GM21825 (cell line): Measurements from ENCODE around the gene TSPAN18.

Experiments used
- ATAC-seq: cut with Tn5 transposase; IDR thresholded peaks from one replicate; pipeline ENCODE4 v1.9.1; 2021; ENCODE audit warnings: mild to moderate bottlenecking, moderate library complexity; ENCODE audit not compliant: unreplicated experiment

The TSPAN18 gene

GRCh38 chr11:44726283-44727113 is at the start of gene TSPAN18:
TSPAN18 (plus strand) TSS chr11:44726962; CDS start chr11:44906417, 179,455 bp downstream.
- ATAC-seq = peak; percentile 84

GRCh38 chr11:44680982-44681597 is 45.7 kb upstream of the TSPAN18 start:
- no peak for ATAC-seq

- ATAC-seq = no peak
Observed at GRCh38 chr11:44681698-44682097, 45.1 kb upstream of the TSPAN18 start.

GRCh38 chr11:44684859-44685281 is 41.9 kb upstream of the TSPAN18 start:
- no peak for ATAC-seq

GRCh38 chr11:44687388-44687787 is 39.4 kb upstream of the TSPAN18 start:
- no peak for ATAC-seq

- ATAC-seq = no peak
Observed at GRCh38 chr11:44689265-44689664, 37.5 kb upstream of the TSPAN18 start.

- ATAC-seq = no peak
Observed at GRCh38 chr11:44690651-44691050, 36.1 kb upstream of the TSPAN18 start.

- ATAC-seq = no peak
Observed at GRCh38 chr11:44692460-44692859, 34.3 kb upstream of the TSPAN18 start.

GRCh38 chr11:44693654-44694119 is 33.1 kb upstream of the TSPAN18 start:
- ATAC-seq = no peak

- ATAC-seq = no peak
Observed at GRCh38 chr11:44694443-44694842, 32.3 kb upstream of the TSPAN18 start.

- ATAC-seq = no peak
Observed at GRCh38 chr11:44695169-44695833, 31.5 kb upstream of the TSPAN18 start.

- no peak for ATAC-seq
Observed at GRCh38 chr11:44698252-44698912, 28.4 kb upstream of the TSPAN18 start.

GRCh38 chr11:44699497-44700408 is 27.0 kb upstream of the TSPAN18 start:
- ATAC-seq = no peak

- ATAC-seq = no peak
Observed at GRCh38 chr11:44701276-44701675, 25.5 kb upstream of the TSPAN18 start.

GRCh38 chr11:44702889-44703288 is 23.9 kb upstream of the TSPAN18 start:
- ATAC-seq = no peak

GRCh38 chr11:44707094-44707493 is 19.7 kb upstream of the TSPAN18 start:
- no peak for ATAC-seq

- no peak for ATAC-seq
Observed at GRCh38 chr11:44708009-44708408, 18.8 kb upstream of the TSPAN18 start.

- no peak for ATAC-seq
Observed at GRCh38 chr11:44708523-44709280, 18.1 kb upstream of the TSPAN18 start.

- no peak for ATAC-seq
Observed at GRCh38 chr11:44709281-44709562, 17.5 kb upstream of the TSPAN18 start.

GRCh38 chr11:44709966-44710365 is 16.8 kb upstream of the TSPAN18 start:
- ATAC-seq = no peak
